ENCODE data around the gene DYNC1I1. TPM values are rescaled to one million over a fixed set of nuclear protein-coding genes. Genes with fewer than 3 reads are reported as not detected.

DYNC1I1 gene
- total RNA-seq, 3 donors from 2014 or later (not counting 1 experiment from before 2014, with no cell fraction given), result not detected

DNA sequence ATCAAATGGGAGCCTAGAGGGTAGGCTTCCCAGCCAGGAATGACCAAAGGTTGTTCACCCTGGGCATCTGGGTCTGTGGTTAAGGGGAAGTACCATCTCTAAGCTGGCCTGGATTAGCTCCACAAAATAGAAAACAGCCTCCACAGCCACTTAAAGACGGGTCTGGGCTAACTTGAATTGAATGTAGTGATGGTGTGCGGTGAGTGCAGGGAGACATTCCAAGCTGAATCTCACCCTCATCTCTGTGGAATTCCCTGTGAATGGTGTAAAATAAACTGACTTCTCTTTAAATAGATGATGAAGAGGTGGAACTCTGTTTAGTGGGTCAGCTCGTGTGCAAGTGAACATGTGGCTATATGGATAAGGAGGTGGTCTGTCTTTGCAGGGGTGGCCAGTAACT, 251.0 kb downstream of the DYNC1I1 start:
- Histone ChIP-seq H3K36me3 (ENCODE audit: control insufficient read depth, insufficient read depth, low read length) (no peaks in the 10 kb centered on the region), H3K27ac (ENCODE audit: low read length) (no peak overlapping the region), H3K9me3 (ENCODE audit: control insufficient read depth, insufficient read depth, low read length) (no peaks in the 10 kb centered on the region), H3K27me3 (ENCODE audit: control insufficient read depth, insufficient read depth, low read length) (no peaks in the 10 kb centered on the region), H3K4me3 (ENCODE audit: low read length) (no peak overlapping the region), H3K4me1 (ENCODE audit: control insufficient read depth, insufficient read depth, low read length) (no peaks in the 10 kb centered on the region)
- Mint-ChIP-seq H3K9me3 (no peaks in the 10 kb centered on the region), H3K4me3 (no peak overlapping the region), H3K27ac (no peak overlapping the region), H3K27me3 (ENCODE audit: low read depth in 2 of 2) (peaks cover 0 to 5% of the 10 kb centered on the region in 2 donors), H3K36me3 (no peaks in the 10 kb centered on the region), H3K4me1 (no peaks in the 10 kb centered on the region)
- DNase-seq, result no peak
- WGBS (ENCODE audit: insufficient coverage), result 73% methylated on average over 2 of the region's 3 CpGs
- no peak for TF ChIP-seq CTCF (IDR thresholded peaks at IDR 0.05)
- intact Hi-C loops (cut with micrococcal nuclease), result no loop called here
- ATAC-seq, result no peak

- Histone ChIP-seq H3K4me3 (ENCODE audit: low read length) (no peak overlapping the region), H3K9me3 (ENCODE audit: control insufficient read depth, insufficient read depth, low read length) (no peaks in the 10 kb centered on the region), H3K27me3 (ENCODE audit: control insufficient read depth, insufficient read depth, low read length) (no peaks in the 10 kb centered on the region), H3K36me3 (ENCODE audit: control insufficient read depth, insufficient read depth, low read length) (no peaks in the 10 kb centered on the region), H3K4me1 (ENCODE audit: control insufficient read depth, insufficient read depth, low read length) (no peaks in the 10 kb centered on the region), H3K27ac (ENCODE audit: low read length) (no peak overlapping the region)
- ATAC-seq (no peak), DNase-seq (no peak)
- TF ChIP-seq CTCF (IDR thresholded peaks at IDR 0.05), result no peak
- intact Hi-C loops (cut with micrococcal nuclease), result no loop called here
- Mint-ChIP-seq H3K9me3 (no peaks in the 10 kb centered on the region), H3K36me3 (no peaks in the 10 kb centered on the region), H3K27ac (no peak overlapping the region), H3K4me3 (no peak overlapping the region), H3K4me1 (peaks cover 11 to 14% of the 10 kb centered on the region in 2 donors), H3K27me3 (ENCODE audit: low read depth in 2 of 2) (peaks cover 0 to 2% of the 10 kb centered on the region in 2 donors)
- no CpG with 5 or more reads among the region's 2 CpGs for WGBS (ENCODE audit: insufficient coverage)
Observed at GRCh38 chr7:96026010-96026409, 253.7 kb downstream of the DYNC1I1 start.

DNA sequence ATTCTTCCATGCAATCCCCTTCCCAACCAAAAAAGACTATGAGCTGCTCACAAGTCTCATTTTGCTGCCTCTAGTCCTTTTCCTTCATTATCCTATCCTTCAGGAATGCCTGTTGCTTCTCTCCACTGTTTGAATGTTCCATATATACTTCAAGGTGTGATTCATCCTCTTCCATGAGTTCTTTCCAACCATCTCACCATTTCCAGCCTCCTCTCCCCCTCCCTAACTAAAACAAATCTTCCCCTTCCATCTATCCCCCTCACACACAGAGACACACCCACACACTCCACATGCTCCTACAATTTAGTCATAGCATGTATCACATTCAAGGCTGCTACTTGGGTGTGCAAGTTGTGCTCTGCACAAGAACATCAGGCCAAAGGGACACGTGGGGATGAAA, 254.3 kb downstream of the DYNC1I1 start:
- no peaks in the 10 kb centered on the region for H3K36me3 Mint-ChIP-seq
- H3K9me3 ChIP-seq (ENCODE audit: control insufficient read depth, insufficient read depth, low read length), result no peaks in the 10 kb centered on the region
- DNase-seq (no peak), ATAC-seq (no peak)
- H3K36me3 ChIP-seq (ENCODE audit: control insufficient read depth, insufficient read depth, low read length), result no peaks in the 10 kb centered on the region
- H3K27ac Mint-ChIP-seq, result no peak overlapping the region
- intact Hi-C loops (cut with micrococcal nuclease), result no loop called here
- no peak overlapping the region for H3K4me3 Mint-ChIP-seq
- 76% methylated on average over 1 of the region's 1 CpG for WGBS (ENCODE audit: insufficient coverage)
- TF ChIP-seq CTCF (IDR thresholded peaks at IDR 0.05), result no peak
- peaks cover 11 to 14% of the 10 kb centered on the region in 2 donors for H3K4me1 Mint-ChIP-seq
- H3K4me3 ChIP-seq (ENCODE audit: low read length), result no peak overlapping the region
- H3K4me1 ChIP-seq (ENCODE audit: control insufficient read depth, insufficient read depth, low read length), result no peaks in the 10 kb centered on the region
- no peak overlapping the region for H3K27ac ChIP-seq (ENCODE audit: low read length)
- H3K27me3 ChIP-seq (ENCODE audit: control insufficient read depth, insufficient read depth, low read length), result no peaks in the 10 kb centered on the region
- H3K9me3 Mint-ChIP-seq, result no peaks in the 10 kb centered on the region
- peaks cover 0 to 2% of the 10 kb centered on the region in 2 donors for H3K27me3 Mint-ChIP-seq (ENCODE audit: low read depth in 2 of 2)

DNA sequence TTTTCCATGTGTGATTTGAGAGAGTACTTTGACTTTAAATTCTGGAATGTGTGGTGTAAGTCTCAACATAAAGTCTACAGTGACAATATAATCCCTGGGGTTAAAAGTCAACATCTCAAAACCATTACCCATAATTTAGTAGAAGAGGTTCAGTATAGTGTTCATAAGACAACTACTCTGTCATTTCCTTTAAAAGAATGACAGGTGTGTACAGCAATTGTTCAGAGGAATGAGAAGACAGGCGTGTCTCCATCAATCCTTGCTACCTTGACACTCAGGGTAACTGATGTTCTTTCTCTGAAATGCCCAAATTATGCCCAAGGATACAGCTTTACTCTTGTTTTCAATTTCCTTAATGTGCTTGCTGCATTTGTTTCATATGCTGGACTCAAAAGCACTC, 256.4 kb downstream of the DYNC1I1 start:
- no peaks in the 10 kb centered on the region for H3K9me3 ChIP-seq (ENCODE audit: control insufficient read depth, insufficient read depth, low read length)
- no peak overlapping the region for H3K4me3 Mint-ChIP-seq
- no peaks in the 10 kb centered on the region for H3K4me1 ChIP-seq (ENCODE audit: control insufficient read depth, insufficient read depth, low read length)
- no peak for DNase-seq
- no peak for TF ChIP-seq CTCF (IDR thresholded peaks at IDR 0.05)
- H3K27me3 Mint-ChIP-seq (ENCODE audit: low read depth in 2 of 2), result no peaks in the 10 kb centered on the region
- H3K36me3 Mint-ChIP-seq, result no peaks in the 10 kb centered on the region
- no peaks in the 10 kb centered on the region for H3K9me3 Mint-ChIP-seq
- H3K27ac ChIP-seq (ENCODE audit: low read length), result no peak overlapping the region
- intact Hi-C loops (cut with micrococcal nuclease), result no loop called here
- H3K27me3 ChIP-seq (ENCODE audit: control insufficient read depth, insufficient read depth, low read length), result no peaks in the 10 kb centered on the region
- 93% methylated on average over 1 of the region's 1 CpG for WGBS (ENCODE audit: insufficient coverage)
- no peak overlapping the region for H3K27ac Mint-ChIP-seq
- H3K36me3 ChIP-seq (ENCODE audit: control insufficient read depth, insufficient read depth, low read length), result no peaks in the 10 kb centered on the region
- H3K4me1 Mint-ChIP-seq, result peaks cover 11 to 14% of the 10 kb centered on the region in 2 donors
- no peak for ATAC-seq
- no peak overlapping the region for H3K4me3 ChIP-seq (ENCODE audit: low read length)

Data from natural killer cell (primary cell).